ENCODE results near the gene OXCT1.
"Not testable (repeated sequence)": the region's sequence is repeated elsewhere in the genome, so short reads cannot be mapped to it uniquely, and the experiment has no call there.

The OXCT1 gene

DNA sequence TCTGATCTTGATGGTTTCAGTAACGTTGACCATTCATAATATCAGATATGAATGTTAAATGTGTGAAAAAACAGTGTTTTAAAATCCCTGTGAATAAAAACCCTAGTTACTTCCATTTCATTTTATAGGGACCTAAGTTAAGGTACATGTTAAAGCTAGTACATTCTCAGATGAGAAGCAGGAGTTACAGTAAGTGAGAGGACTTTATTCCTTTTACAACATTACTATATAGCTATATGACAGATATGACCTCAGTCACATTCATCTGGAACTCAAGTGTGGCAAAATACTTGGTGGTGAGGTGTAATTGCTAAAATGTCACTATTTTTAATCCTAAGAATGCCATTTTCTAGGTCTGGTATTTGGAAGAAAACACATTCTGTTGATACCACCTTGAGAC, 96.4 kb downstream of the OXCT1 start:
- no peak for DNase-seq (ENCODE audit: low spot score)

DNA sequence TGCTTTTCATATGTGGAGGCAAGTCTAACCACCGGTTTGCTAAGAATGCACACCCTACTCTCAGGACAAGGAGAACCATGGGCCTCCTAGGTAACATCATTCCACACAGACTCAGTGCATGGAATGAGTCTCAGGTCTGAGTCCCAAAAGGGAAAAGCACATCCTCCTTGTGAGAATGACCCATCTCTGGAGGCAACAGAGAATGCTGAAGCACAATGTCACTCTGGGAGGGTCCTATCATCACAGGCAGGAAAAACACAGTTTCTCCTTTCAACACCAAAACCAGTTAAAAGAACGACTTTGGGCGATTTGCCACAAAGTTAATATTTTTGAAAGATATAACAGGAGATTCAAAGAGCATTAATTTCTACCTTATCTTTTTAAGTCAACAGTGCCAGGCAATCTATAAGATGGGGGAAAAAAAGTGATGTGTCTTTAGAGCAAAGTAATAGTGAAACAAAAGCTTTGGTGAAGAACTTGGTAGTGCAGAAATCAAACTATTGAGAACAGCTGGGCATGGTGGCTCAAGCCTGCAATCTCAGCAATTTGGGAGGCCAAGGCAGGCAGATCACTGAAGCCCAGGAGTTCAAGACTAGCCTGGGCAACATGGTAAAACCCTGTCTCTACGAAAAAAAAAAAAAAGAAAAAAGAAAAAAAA, 97.3 kb downstream of the OXCT1 start:
- DNase-seq (ENCODE audit: low spot score) = no peak

- DNase-seq (ENCODE audit: low spot score) = no peak
Observed at GRCh38 chr5:41772056-41772455, 98.2 kb downstream of the OXCT1 start.

DNA sequence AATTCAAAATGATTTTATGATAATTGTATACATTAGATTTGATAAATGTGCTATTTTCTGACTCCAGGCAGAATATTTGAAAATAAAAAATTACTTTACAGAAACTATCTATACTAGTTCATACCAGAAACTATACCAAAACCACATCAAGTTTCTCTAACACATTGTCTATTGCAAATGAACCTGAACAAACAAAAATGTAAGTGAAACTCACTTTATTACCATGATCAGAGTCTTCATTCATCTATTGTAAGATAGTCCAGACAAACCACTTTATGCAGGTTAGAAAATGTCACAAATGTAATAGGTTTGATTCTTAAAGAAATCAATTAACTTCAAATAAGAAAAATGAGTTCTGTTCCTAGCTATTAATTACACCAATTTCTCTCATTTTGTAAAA, 99.4 kb downstream of the OXCT1 start:
- no peak for DNase-seq (ENCODE audit: low spot score)

DNA sequence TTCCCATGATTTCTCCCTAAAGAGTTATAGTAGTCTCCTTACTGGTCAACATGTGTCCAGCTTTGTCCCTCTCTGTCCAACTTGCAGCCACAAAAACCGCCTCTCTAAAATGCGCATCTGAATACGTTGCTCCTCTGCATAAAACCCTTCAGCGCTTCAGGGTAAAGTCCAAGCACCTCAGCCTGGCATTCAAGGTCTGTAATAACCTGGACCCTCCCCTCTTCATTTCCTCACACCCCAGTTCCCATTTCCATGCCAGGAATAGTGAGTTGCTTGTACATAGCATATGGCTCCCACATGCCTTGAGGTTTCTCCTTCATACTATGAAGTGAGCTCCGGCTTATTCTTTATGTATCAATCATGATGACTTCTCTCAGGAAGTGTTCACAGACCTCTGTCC, 101.5 kb downstream of the OXCT1 start:
- no peak for DNase-seq (ENCODE audit: low spot score)

- DNase-seq (ENCODE audit: low spot score) = no peak
Observed at GRCh38 chr5:41764650-41765049, 105.6 kb downstream of the OXCT1 start.

GRCh38 chr5:41763574-41763973, 106.7 kb downstream of the OXCT1 start:
- DNase-seq (ENCODE audit: low spot score) = no peak

GRCh38 chr5:41763081-41763480, 107.1 kb downstream of the OXCT1 start:
- DNase-seq (ENCODE audit: low spot score) = no peak

DNA sequence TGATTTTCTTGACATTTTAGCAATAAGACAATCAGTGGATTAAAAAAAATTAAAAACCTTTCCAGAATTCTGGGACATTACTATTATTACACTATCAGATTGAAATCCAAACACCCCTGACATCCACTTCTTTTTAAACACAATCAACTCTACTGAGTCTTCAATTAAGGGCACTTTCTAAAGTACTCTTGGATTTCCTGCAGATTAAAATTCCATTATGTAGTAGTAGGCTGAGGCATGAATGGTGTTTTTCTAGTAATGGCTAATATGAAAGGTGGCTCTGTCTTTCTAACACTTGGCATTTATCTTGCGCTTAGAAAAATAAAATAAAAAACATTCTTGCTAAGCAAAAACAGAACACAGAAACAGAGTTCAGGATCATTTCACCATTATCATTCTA, 107.8 kb downstream of the OXCT1 start:
- no peak for DNase-seq (ENCODE audit: low spot score)

DNA sequence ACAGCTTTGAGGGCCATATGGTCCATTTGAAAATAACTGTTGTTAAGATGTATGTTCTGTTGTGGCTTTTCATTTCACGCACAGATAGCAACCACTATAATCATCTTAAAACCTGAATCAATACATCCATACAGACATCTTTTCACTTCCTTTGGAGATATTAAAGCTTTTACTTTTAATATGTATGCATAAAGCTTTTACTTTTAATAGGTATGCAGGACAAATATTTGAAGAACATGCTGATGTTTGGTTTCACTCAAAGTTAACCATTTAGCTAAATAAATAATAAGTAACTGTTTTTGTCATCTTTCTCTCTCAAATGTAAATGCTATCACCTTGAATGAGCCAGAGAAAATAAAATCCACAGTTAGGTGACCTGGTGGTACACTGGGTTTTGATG, 108.6 kb downstream of the OXCT1 start:
- no peak for DNase-seq (ENCODE audit: low spot score)

DNA sequence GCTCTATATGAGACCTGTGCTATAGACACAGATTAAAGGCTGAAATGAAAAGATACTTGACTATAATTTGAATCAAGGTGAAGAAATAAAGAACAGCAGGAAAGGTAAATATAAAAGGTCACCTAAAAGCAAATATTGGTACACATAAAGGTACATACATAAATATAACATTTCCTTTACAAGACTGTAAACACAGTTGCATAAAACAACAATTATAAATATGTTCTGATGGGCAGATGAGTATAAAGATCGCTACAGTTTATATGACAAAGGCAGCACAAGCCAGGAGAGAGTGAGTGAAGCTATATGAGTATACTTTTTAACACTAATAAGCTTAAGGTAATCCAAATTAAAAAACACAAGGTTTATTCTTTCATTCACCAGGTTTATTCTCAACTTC, 114.5 kb downstream of the OXCT1 start:
- DNase-seq (ENCODE audit: low spot score) = no peak

GRCh38 chr5:41754857-41755256, 115.4 kb downstream of the OXCT1 start:
- DNase-seq (ENCODE audit: low spot score) = no peak

GRCh38 chr5:41751867-41752266, 118.4 kb downstream of the OXCT1 start:
- DNase-seq (ENCODE audit: low spot score) = no peak

DNA sequence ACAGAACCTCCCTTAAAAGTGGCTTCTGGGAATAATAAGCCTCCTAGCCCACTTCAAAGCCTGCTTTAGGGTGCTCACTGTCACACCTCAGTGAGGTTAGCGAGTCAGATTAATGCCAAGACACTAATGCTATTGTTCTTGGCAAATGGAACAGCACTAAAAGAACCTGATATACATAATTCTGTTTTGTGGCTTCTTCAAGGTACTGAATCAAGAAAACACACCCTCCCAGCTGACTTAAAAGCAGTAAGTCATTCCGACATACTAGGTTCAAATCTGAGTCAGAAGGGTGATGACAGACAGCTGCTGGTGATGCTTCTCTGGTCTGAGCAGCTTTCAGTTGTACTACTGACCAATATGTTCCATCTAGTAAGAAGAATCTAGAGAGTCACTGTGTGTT, 121.6 kb downstream of the OXCT1 start:
- DNase-seq (ENCODE audit: low spot score) = no peak

DNA sequence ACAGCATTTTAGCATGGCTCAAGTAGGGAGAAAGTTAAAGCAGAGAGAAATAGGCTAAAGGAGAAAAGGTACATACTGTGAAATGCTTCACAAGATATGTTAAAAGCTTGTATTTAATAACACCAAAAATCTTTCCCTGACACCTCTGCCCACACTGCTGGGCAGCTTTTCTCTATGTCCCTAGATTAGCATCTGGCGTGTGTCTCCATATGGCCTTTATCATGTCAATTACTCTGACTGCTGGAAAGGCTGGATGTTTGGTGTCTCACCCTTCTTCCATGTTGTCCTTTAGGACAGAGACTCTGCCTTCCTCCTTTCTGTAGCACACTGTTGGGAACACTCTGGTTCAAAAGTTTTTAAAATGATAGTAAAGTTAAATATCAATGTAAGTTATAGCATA, 122.5 kb downstream of the OXCT1 start:
- no peak for DNase-seq (ENCODE audit: low spot score)

GRCh38 chr5:41747301-41747700, 122.9 kb downstream of the OXCT1 start:
- DNase-seq (ENCODE audit: low spot score) = no peak

- not testable (repeated sequence) for DNase-seq (ENCODE audit: low spot score)
Observed at GRCh38 chr5:41742608-41743007, 127.6 kb downstream of the OXCT1 start.

- DNase-seq (ENCODE audit: low spot score) = no peak
Observed at GRCh38 chr5:41738710-41739354, 131.4 kb downstream of the OXCT1 start.

GRCh38 chr5:41736641-41737040, 133.6 kb downstream of the OXCT1 start:
- DNase-seq (ENCODE audit: low spot score) = no peak

- DNase-seq (ENCODE audit: low spot score) = no peak
Observed at GRCh38 chr5:41735213-41735612, 135.0 kb downstream of the OXCT1 start.

GRCh38 chr5:41729381-41729780, 140.8 kb downstream of the OXCT1 start:
- DNase-seq (ENCODE audit: low spot score) = not testable (repeated sequence)

DNA sequence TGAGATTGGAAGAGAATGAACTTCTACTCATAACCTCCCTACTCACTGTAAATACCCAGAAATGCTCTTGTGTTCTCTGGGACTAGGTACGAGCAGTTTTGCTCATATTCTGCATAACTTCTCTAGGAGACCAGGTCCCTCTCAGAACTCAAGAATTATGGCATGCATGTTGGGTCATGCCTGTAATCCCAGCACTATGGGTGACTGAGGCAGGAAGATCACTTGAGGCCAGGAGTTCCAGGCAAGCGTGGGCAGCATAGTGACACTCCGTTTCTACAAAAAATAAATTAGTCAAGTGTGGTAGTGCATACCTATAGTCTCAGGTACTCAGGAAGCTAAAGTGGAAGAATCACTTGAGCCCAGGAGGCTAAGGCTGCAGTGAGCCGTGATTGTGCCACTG, 141.9 kb downstream of the OXCT1 start:
- DNase-seq (ENCODE audit: low spot score) = no peak

- no peak for DNase-seq (ENCODE audit: low spot score)
Observed at GRCh38 chr5:41722359-41722950, 147.8 kb downstream of the OXCT1 start.

DNA sequence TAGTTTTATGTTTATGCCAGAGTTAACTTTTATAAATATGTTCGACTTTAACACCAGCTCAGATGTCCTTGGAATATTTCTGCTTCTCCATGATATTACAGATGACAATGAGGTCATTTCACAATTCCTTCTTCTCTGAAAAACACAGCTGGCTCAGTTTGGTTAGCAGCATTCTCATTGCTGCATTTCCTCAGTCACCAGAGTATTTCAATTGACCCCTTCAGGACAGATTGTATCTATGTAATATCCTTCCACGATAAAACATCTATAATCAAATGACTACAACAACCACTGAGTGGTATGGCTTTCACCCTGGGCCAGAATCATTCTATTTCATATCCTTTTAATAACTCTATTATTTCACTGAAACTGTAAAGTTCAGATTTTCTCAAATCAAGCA, 148.7 kb downstream of the OXCT1 start:
- no peak for DNase-seq (ENCODE audit: low spot score)
